Measurements from ENCODE around the gene MT1A.

GRCh38 chr16:56625943-56626654, 12.4 kb upstream of the MT1A start:
- TF ChIP-seq TCF7L2 (IDR thresholded peaks at IDR 0.05; ENCODE audit: low read depth, low read length) (no peak), SIN3A (IDR thresholded peaks at IDR 0.05; ENCODE audit: borderline replicate concordance, insufficient read depth, low read depth, low read length) (no peak), CTCF (IDR thresholded peaks at IDR 0.05) (no peak)
